ENCODE measurements around the gene HIC1. TPM values are rescaled to one million over a fixed set of nuclear protein-coding genes. Genes with fewer than 3 reads are reported as not detected.

The HIC1 gene
- total and polyA plus RNA-seq, 2 donors (not counting 1 experiment from before 2014, with no cell fraction given), result 11.3 to 29.1 TPM

- H3K79me2 ChIP-seq (ENCODE audit: control insufficient read depth, insufficient read depth, low read length), result peaks cover 63% of the 10 kb centered on the region
- peak overlapping the region; percentile 89 for H3K27ac ChIP-seq (ENCODE audit: insufficient read depth, low read length)
- peak; percentile 73 to 74 for DNase-seq (ENCODE audit: low read depth in 2 of 2)
Observed at GRCh38 chr17:2056206-2057174, 1.6 kb downstream of the HIC1 start.

DNA sequence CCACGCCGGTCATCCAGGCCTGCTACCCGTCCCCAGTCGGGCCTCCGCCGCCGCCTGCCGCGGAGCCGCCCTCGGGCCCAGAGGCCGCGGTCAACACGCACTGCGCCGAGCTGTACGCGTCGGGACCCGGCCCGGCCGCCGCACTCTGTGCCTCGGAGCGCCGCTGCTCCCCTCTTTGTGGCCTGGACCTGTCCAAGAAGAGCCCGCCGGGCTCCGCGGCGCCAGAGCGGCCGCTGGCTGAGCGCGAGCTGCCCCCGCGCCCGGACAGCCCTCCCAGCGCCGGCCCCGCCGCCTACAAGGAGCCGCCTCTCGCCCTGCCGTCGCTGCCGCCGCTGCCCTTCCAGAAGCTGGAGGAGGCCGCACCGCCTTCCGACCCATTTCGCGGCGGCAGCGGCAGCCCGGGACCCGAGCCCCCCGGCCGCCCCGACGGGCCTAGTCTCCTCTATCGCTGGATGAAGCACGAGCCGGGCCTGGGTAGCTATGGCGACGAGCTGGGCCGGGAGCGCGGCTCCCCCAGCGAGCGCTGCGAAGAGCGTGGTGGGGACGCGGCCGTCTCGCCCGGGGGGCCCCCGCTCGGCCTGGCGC, 2.4 kb downstream of the HIC1 start:
- H3K36me3 ChIP-seq (ENCODE audit: control insufficient read depth, insufficient read depth, low read length), result peaks cover 34% of the 10 kb centered on the region
- H2AFZ ChIP-seq (ENCODE audit: low read length), result no peak overlapping the region
- peak in 1 of 2 donors; percentile 35 for DNase-seq (ENCODE audit: low read depth in 2 of 2)
- H3K27me3 ChIP-seq (ENCODE audit: control insufficient read depth, insufficient read depth, low read length), result no peaks in the 10 kb centered on the region
- no peaks in the 10 kb centered on the region for H3K9me3 ChIP-seq (ENCODE audit: control insufficient read depth, insufficient read depth, low read depth, low read length)
- H4K20me1 ChIP-seq (ENCODE audit: control insufficient read depth, extremely low read depth, insufficient read depth, low read length), result no peaks in the 10 kb centered on the region
- TF ChIP-seq EZH2 (IDR thresholded peaks at IDR 0.05; ENCODE audit: low read length, missing control alignments), result no peak
- TF ChIP-seq, protein P1, sequence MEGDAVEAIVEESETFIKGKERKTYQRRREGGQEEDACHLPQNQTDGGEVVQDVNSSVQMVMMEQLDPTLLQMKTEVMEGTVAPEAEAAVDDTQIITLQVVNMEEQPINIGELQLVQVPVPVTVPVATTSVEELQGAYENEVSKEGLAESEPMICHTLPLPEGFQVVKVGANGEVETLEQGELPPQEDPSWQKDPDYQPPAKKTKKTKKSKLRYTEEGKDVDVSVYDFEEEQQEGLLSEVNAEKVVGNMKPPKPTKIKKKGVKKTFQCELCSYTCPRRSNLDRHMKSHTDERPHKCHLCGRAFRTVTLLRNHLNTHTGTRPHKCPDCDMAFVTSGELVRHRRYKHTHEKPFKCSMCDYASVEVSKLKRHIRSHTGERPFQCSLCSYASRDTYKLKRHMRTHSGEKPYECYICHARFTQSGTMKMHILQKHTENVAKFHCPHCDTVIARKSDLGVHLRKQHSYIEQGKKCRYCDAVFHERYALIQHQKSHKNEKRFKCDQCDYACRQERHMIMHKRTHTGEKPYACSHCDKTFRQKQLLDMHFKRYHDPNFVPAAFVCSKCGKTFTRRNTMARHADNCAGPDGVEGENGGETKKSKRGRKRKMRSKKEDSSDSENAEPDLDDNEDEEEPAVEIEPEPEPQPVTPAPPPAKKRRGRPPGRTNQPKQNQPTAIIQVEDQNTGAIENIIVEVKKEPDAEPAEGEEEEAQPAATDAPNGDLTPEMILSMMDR (conservative IDR thresholded peaks at IDR 0.05 in 1 of 2, IDR thresholded peaks at IDR 0.05 in 1 of 2; ENCODE audit: low read depth in 1 of 2, low read length in 2 of 2), result no peak
- peak overlapping the region; percentile 84 for H3K27ac ChIP-seq (ENCODE audit: insufficient read depth, low read length)
- H3K4me2 ChIP-seq (ENCODE audit: extremely low read depth, insufficient read depth, low read length), result peak overlapping the region; percentile 85
- peak overlapping the region in 3 of 4 experiments; percentile 28 to 80 (median 43) for H3K4me3 ChIP-seq (replicated peaks in 1 of 4; ENCODE audit: control extremely low read depth in 1 of 4, insufficient read depth in 1 of 4, low read depth in 3 of 4, low read length in 4 of 4)
- H3K9ac ChIP-seq (ENCODE audit: insufficient read depth, low read length), result peak overlapping the region; percentile 90
- peaks cover 28% of the 10 kb centered on the region for H3K4me1 ChIP-seq (ENCODE audit: control insufficient read depth, extremely low read depth, insufficient read depth, low read length)
- H3K79me2 ChIP-seq (ENCODE audit: control insufficient read depth, insufficient read depth, low read length), result peaks cover 67% of the 10 kb centered on the region

More at GRCh38 chr17:2056206-2057174, 1.6 kb downstream of the HIC1 start:
- H3K36me3 ChIP-seq (ENCODE audit: control insufficient read depth, insufficient read depth, low read length), result peaks cover 33% of the 10 kb centered on the region
- peak overlapping the region; percentile 85 for H3K4me2 ChIP-seq (ENCODE audit: extremely low read depth, insufficient read depth, low read length)
- no peaks in the 10 kb centered on the region for H3K9me3 ChIP-seq (ENCODE audit: control insufficient read depth, insufficient read depth, low read depth, low read length)
- peak overlapping the region; percentile 90 for H3K9ac ChIP-seq (ENCODE audit: insufficient read depth, low read length)
- peak overlapping the region; percentile 57 to 88 (median 75) for H3K4me3 ChIP-seq (replicated peaks in 1 of 4; ENCODE audit: control extremely low read depth in 1 of 4, insufficient read depth in 1 of 4, low read depth in 3 of 4, low read length in 4 of 4)
- no peak for TF ChIP-seq EZH2 (IDR thresholded peaks at IDR 0.05; ENCODE audit: low read length, missing control alignments)
- TF ChIP-seq, protein P1 (conservative IDR thresholded peaks at IDR 0.05 in 1 of 2, IDR thresholded peaks at IDR 0.05 in 1 of 2; ENCODE audit: low read depth in 1 of 2, low read length in 2 of 2), result no peak
- no peaks in the 10 kb centered on the region for H4K20me1 ChIP-seq (ENCODE audit: control insufficient read depth, extremely low read depth, insufficient read depth, low read length)
- peaks cover 22% of the 10 kb centered on the region for H3K4me1 ChIP-seq (ENCODE audit: control insufficient read depth, extremely low read depth, insufficient read depth, low read length)
- no peak overlapping the region for H2AFZ ChIP-seq (ENCODE audit: low read length)
- no peaks in the 10 kb centered on the region for H3K27me3 ChIP-seq (ENCODE audit: control insufficient read depth, insufficient read depth, low read length)
